Activated B cell treated with CpG ODN at 0.5 μM for 24 hours (primary cell): ENCODE measurements around the gene EEIG1. TPM values are rescaled to one million over a fixed set of nuclear protein-coding genes. Genes with fewer than 3 reads are reported as not detected.
"Not testable (repeated sequence)": the region's sequence is repeated elsewhere in the genome, so short reads cannot be mapped to it uniquely, and the experiment has no call there.

Source experiments
- ATAC-seq: fragments of 200-7000 bp; cut with Tn5 transposase; one replicate; pipeline ENCODE4 v1.10.0; 2021; ENCODE audit warnings: low read depth, mild to moderate bottlenecking, moderate library complexity
- CTCF ChIA-PET: fragments of 350-600 bp; sonication (Branson Sonifier 250); formaldehyde crosslinking; loops from one replicate; lab custom pipeline; 2021; ENCODE audit warnings: antibody characterized with exemption; lab: Charles Lee
- POLR2A ChIA-PET: fragments of 350-600 bp; sonication (Branson Sonifier 250); formaldehyde crosslinking; loops from one replicate; lab custom pipeline; 2021; ENCODE audit warnings: antibody characterized with exemption; lab: Charles Lee
- DNase-seq: peaks from one replicate; pipeline ENCODE4 v3.0.0; 2022
- H3K27ac Mint-ChIP-seq: one replicate; pipeline ENCODE4 v1.8.0; 2020; ENCODE audit warnings: mixed read lengths
- H3K27me3 Mint-ChIP-seq: one replicate; pipeline ENCODE4 v1.8.0; 2021; ENCODE audit warnings: mixed read lengths
- H3K36me3 Mint-ChIP-seq: one replicate; pipeline ENCODE4 v1.8.0; 2021; ENCODE audit warnings: low read depth, mixed read lengths
- H3K4me1 Mint-ChIP-seq: one replicate; pipeline ENCODE4 v1.8.0; 2021; ENCODE audit warnings: mixed read lengths
- H3K4me3 Mint-ChIP-seq: one replicate; pipeline ENCODE4 v1.8.0; 2020; ENCODE audit warnings: mild to moderate bottlenecking, mixed read lengths
- H3K9me3 Mint-ChIP-seq: one replicate; pipeline ENCODE4 v1.8.0; 2020; ENCODE audit warnings: mixed read lengths
- intact Hi-C: fragments of 100-400 bp; cut with micrococcal nuclease; formaldehyde crosslinking; loops from one replicate; pipeline ENCODE4 v1.15.1; 2024
- total RNA-seq: library from RNA; stranded (reverse); gene quantifications from 2 replicates; pipeline ENCODE4 v1.2.3, GENCODE V29; 2022
- TF ChIP-seq, protein P1 (sequence below): fragments of 200-600 bp; IDR thresholded peaks from one replicate; pipeline ENCODE4 v1.8.0; 2022; ENCODE audit warnings: antibody characterized with exemption, mild to moderate bottlenecking

Gene EEIG1
- total RNA-seq, 1 donor from 2014 or later, result 88.1 TPM

DNA sequence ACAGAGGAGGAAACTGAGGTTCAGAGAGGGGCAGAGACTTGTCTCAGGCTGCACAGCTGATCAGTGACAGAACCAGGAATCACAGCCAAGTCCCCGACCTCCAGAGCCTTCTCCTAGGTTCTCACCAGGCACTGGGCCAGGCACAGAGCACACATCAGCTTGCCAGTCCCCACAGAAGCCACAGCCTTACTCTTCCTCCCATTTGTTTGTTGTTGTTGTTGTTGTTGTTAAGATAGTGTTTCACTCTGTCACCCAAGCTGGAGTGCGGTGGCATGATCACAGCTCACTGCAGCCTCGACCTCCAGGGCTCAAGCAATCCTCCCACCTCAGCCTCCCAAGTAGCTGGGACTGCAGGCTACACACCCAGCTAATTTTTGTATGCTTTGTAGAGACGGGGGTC, 44.9 kb upstream of the EEIG1 start:
- no peaks in the 10 kb centered on the region for H3K36me3 Mint-ChIP-seq
- H3K4me1 Mint-ChIP-seq, result peaks cover 79% of the 10 kb centered on the region
- ATAC-seq (no peak), DNase-seq (no peak)
- no peaks in the 10 kb centered on the region for H3K27me3 Mint-ChIP-seq
- ChIA-PET CTCF (interaction anchor here (0.8 to 5.7 kb wide), 4 partner anchors 9 to 82 kb away, joined by 3 to 34 read pairs (median 6); no protein-coding TSS in a partner anchor), POLR2A (interaction anchor here (0.9 to 6.7 kb wide), 15 partner anchors 8 to 89 kb away, joined by 3 to 69 read pairs (median 5); partner anchors contain the start of gene EEIG1)
- peak overlapping the region; percentile 88 for H3K27ac Mint-ChIP-seq
- intact Hi-C loops, result loop anchor here (1.0 to 2.0 kb wide), 4 partner anchors 18 to 55 kb away; partner anchors contain the start of gene NAIF1
- TF ChIP-seq, protein P1, sequence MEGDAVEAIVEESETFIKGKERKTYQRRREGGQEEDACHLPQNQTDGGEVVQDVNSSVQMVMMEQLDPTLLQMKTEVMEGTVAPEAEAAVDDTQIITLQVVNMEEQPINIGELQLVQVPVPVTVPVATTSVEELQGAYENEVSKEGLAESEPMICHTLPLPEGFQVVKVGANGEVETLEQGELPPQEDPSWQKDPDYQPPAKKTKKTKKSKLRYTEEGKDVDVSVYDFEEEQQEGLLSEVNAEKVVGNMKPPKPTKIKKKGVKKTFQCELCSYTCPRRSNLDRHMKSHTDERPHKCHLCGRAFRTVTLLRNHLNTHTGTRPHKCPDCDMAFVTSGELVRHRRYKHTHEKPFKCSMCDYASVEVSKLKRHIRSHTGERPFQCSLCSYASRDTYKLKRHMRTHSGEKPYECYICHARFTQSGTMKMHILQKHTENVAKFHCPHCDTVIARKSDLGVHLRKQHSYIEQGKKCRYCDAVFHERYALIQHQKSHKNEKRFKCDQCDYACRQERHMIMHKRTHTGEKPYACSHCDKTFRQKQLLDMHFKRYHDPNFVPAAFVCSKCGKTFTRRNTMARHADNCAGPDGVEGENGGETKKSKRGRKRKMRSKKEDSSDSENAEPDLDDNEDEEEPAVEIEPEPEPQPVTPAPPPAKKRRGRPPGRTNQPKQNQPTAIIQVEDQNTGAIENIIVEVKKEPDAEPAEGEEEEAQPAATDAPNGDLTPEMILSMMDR, result no peak
- H3K4me3 Mint-ChIP-seq, result peak overlapping the region; percentile 41
- H3K9me3 Mint-ChIP-seq, result no peaks in the 10 kb centered on the region

DNA sequence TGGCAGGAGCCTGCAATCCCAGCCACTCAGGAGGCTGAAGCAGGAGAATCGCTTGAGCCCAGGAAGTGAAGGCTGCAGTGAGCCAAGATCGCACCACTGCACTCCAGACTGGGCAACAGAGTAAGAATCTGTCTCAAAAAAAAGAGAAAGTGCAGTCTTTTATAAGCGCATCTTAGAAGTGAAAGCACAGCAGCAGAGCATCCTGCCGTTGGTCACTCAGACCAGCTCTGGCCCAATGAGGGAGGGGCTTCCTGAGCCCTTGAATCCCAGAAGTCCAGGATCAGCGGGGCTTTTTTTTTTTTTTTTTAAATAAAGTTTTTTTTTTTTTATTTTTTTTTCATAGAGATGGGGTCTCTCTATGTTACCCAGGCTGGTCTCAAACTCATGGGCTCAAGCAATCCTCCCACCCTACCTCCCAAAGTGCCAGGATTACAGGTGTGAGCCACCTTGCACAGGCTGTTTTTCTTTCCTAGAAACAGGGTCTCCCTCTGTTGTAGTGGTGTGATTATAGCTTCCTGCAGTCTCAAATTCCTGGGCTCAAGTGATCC, 44.0 kb upstream of the EEIG1 start:
- H3K27me3 Mint-ChIP-seq, result no peaks in the 10 kb centered on the region
- CTCF ChIA-PET, result interaction anchor here (1.1 to 5.7 kb wide), 2 partner anchors 12 to 69 kb away, joined by 3 to 34 read pairs; no protein-coding TSS in a partner anchor
- ATAC-seq (no peak), DNase-seq (no peak)
- no peaks in the 10 kb centered on the region for H3K36me3 Mint-ChIP-seq
- intact Hi-C loops, result no loop called here
- H3K27ac Mint-ChIP-seq, result no peak overlapping the region
- no peaks in the 10 kb centered on the region for H3K9me3 Mint-ChIP-seq
- H3K4me3 Mint-ChIP-seq, result no peak overlapping the region
- peaks cover 75% of the 10 kb centered on the region for H3K4me1 Mint-ChIP-seq
- POLR2A ChIA-PET, result interaction anchor here (0.6 to 6.7 kb wide), 8 partner anchors 14 to 70 kb away, joined by 4 to 69 read pairs (median 10); partner anchors contain the start of gene EEIG1
- TF ChIP-seq, protein P1, result no peak

- ATAC-seq, DNase-seq, H3K27me3 Mint-ChIP-seq, H3K36me3 Mint-ChIP-seq, H3K9me3 Mint-ChIP-seq, H3K27ac Mint-ChIP-seq, H3K4me3 Mint-ChIP-seq, intact Hi-C loops: not testable (repeated sequence)
- ChIA-PET CTCF (interaction anchor here (1.1 kb wide), 1 partner anchor 11 kb away, joined by 3 read pairs; no protein-coding TSS in a partner anchor), POLR2A (interaction anchor here (0.6 to 6.7 kb wide), 4 partner anchors 13 to 44 kb away, joined by 3 to 69 read pairs (median 4); partner anchors contain the start of gene EEIG1)
- H3K4me1 Mint-ChIP-seq, result peaks cover 68% of the 10 kb centered on the region
Measured at GRCh38 chr9:128023671-128024070, 42.9 kb upstream of the EEIG1 start.

- intact Hi-C loops, result no loop called here
Measured at GRCh38 chr9:128022886-128023285, 42.1 kb upstream of the EEIG1 start.

GRCh38 chr9:128021098-128021497, 40.3 kb upstream of the EEIG1 start:
- no peak overlapping the region for H3K4me3 Mint-ChIP-seq
- CTCF ChIA-PET, result no interaction called here
- intact Hi-C loops, result no loop called here

More at GRCh38 chr9:128022886-128023285, 42.1 kb upstream of the EEIG1 start:
- ChIA-PET CTCF (interaction anchor here (1.1 kb wide), 1 partner anchor 10 kb away, joined by 3 read pairs; no protein-coding TSS in a partner anchor), POLR2A (interaction anchor here (0.5 to 6.7 kb wide), 6 partner anchors 8 to 43 kb away, joined by 3 to 69 read pairs (median 4); partner anchors contain the start of gene EEIG1)
- TF ChIP-seq, protein P1, result no peak
- H3K9me3 Mint-ChIP-seq, result no peaks in the 10 kb centered on the region
- DNase-seq (no peak), ATAC-seq (no peak)
- H3K4me1 Mint-ChIP-seq, result peaks cover 60% of the 10 kb centered on the region
- no peaks in the 10 kb centered on the region for H3K36me3 Mint-ChIP-seq
- no peak overlapping the region for H3K4me3 Mint-ChIP-seq
- no peaks in the 10 kb centered on the region for H3K27me3 Mint-ChIP-seq
- no peak overlapping the region for H3K27ac Mint-ChIP-seq

More at GRCh38 chr9:128021098-128021497, 40.3 kb upstream of the EEIG1 start:
- Mint-ChIP-seq H3K36me3 (no peaks in the 10 kb centered on the region), H3K9me3 (no peaks in the 10 kb centered on the region), H3K4me1 (peaks cover 43% of the 10 kb centered on the region), H3K27me3 (no peaks in the 10 kb centered on the region), H3K27ac (no peak overlapping the region)
- DNase-seq (no peak), ATAC-seq (no peak)
- TF ChIP-seq, protein P1, result no peak
- POLR2A ChIA-PET, result no interaction called here
